ENCODE results near the gene NEDD4L.

The NEDD4L gene

GRCh38 chr18:58292638-58293037 lies 248.6 kb downstream of the NEDD4L start:
- no peak for DNase-seq (ENCODE audit: extremely low spot score)
- POLR2A ChIA-PET = no interaction called here
- no peak for TF ChIP-seq CTCF (IDR thresholded peaks at IDR 0.05; ENCODE audit: control extremely low read depth, extremely low read depth, low read depth, missing control alignments)
- CTCF ChIA-PET = interaction anchor here (0.8 to 1.9 kb wide), 5 partner anchors 8 to 76 kb away, joined by 3 to 5 read pairs (median 3); no protein-coding TSS in a partner anchor

GRCh38 chr18:58297198-58297597 lies 253.2 kb downstream of the NEDD4L start:
- no peak for DNase-seq (ENCODE audit: extremely low spot score)
- CTCF ChIA-PET = interaction anchor here (1.6 kb wide), 1 partner anchor 42 kb away, joined by 3 read pairs; no protein-coding TSS in a partner anchor
- POLR2A ChIA-PET = no interaction called here
- TF ChIP-seq CTCF (IDR thresholded peaks at IDR 0.05; ENCODE audit: control extremely low read depth, extremely low read depth, low read depth, missing control alignments) = no peak

GRCh38 chr18:58298251-58299134 lies 254.5 kb downstream of the NEDD4L start:
- DNase-seq (ENCODE audit: extremely low spot score) = no peak
- no peak for TF ChIP-seq CTCF (IDR thresholded peaks at IDR 0.05; ENCODE audit: control extremely low read depth, extremely low read depth, low read depth, missing control alignments)
- ChIA-PET CTCF (interaction anchor here (1.1 to 1.2 kb wide), 2 partner anchors 13 to 17 kb away, joined by 3 to 4 read pairs; no protein-coding TSS in a partner anchor), POLR2A (no interaction called here)

GRCh38 chr18:58299135-58299473 lies 255.1 kb downstream of the NEDD4L start:
- DNase-seq (ENCODE audit: extremely low spot score) = no peak
- CTCF ChIA-PET = interaction anchor here (1.1 to 2.2 kb wide), 3 partner anchors 13 to 22 kb away, joined by 3 to 6 read pairs (median 4); no protein-coding TSS in a partner anchor
- TF ChIP-seq CTCF (IDR thresholded peaks at IDR 0.05; ENCODE audit: control extremely low read depth, extremely low read depth, low read depth, missing control alignments) = no peak
- POLR2A ChIA-PET = no interaction called here

GRCh38 chr18:58299936-58300335 lies 255.9 kb downstream of the NEDD4L start:
- CTCF ChIA-PET = interaction anchor here (0.8 to 2.2 kb wide), 4 partner anchors 15 to 191 kb away, joined by 3 to 6 read pairs (median 4); no protein-coding TSS in a partner anchor
- TF ChIP-seq CTCF (IDR thresholded peaks at IDR 0.05; ENCODE audit: control extremely low read depth, extremely low read depth, low read depth, missing control alignments) = no peak
- DNase-seq (ENCODE audit: extremely low spot score) = no peak
- POLR2A ChIA-PET = interaction anchor here (1.1 kb wide), 1 partner anchor 8 kb away, joined by 3 read pairs; no protein-coding TSS in a partner anchor

- TF ChIP-seq CTCF (IDR thresholded peaks at IDR 0.05; ENCODE audit: control extremely low read depth, extremely low read depth, low read depth, missing control alignments) = no peak
- DNase-seq (ENCODE audit: extremely low spot score) = no peak
- POLR2A ChIA-PET = interaction anchor here (1.1 kb wide), 1 partner anchor 9 kb away, joined by 3 read pairs; no protein-coding TSS in a partner anchor
- CTCF ChIA-PET = interaction anchor here (1.1 to 2.2 kb wide), 5 partner anchors 9 to 468 kb away, joined by 3 to 6 read pairs (median 5); no protein-coding TSS in a partner anchor
Observed at GRCh38 chr18:58300867-58301266, 256.8 kb downstream of the NEDD4L start.
